Measurements from ENCODE around the gene TSPEAR. TPM values are rescaled to one million over a fixed set of nuclear protein-coding genes. Genes with fewer than 3 reads are reported as not detected.
A peak's percentile ranks its signal among the peaks of the same experiment; 100 is the strongest.

Gene TSPEAR
- total and polyA plus RNA-seq, 11 donors = 0.01 to 2.6 (median 0.71) TPM; not detected in 2

- intact Hi-C loops (cut with DNase I) = loop anchor here in 4 of 10 donors (10.0 kb wide), 3 partner anchors 218 to 278 kb away; no protein-coding TSS in a partner anchor
- 77 to 87% (median 85%) methylated on average over 10 of the region's 10 CpGs for WGBS, 4 donors
- H3K36me3 ChIP-seq = no peaks in the 10 kb centered on the region
- H3K27me3 ChIP-seq = peaks cover 0 to 10% (median 0%) of the 10 kb centered on the region in 9 donors
- H3K4me3 ChIP-seq = no peak overlapping the region
- H3K27ac ChIP-seq = no peak overlapping the region
- peak in 1 of 5 donors; percentile 32 for DNase-seq
- no peak for ATAC-seq
- no peaks in the 10 kb centered on the region for H3K9me3 ChIP-seq
- no peaks in the 10 kb centered on the region for H3K4me1 ChIP-seq
- TF ChIP-seq, protein P1, sequence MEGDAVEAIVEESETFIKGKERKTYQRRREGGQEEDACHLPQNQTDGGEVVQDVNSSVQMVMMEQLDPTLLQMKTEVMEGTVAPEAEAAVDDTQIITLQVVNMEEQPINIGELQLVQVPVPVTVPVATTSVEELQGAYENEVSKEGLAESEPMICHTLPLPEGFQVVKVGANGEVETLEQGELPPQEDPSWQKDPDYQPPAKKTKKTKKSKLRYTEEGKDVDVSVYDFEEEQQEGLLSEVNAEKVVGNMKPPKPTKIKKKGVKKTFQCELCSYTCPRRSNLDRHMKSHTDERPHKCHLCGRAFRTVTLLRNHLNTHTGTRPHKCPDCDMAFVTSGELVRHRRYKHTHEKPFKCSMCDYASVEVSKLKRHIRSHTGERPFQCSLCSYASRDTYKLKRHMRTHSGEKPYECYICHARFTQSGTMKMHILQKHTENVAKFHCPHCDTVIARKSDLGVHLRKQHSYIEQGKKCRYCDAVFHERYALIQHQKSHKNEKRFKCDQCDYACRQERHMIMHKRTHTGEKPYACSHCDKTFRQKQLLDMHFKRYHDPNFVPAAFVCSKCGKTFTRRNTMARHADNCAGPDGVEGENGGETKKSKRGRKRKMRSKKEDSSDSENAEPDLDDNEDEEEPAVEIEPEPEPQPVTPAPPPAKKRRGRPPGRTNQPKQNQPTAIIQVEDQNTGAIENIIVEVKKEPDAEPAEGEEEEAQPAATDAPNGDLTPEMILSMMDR (IDR thresholded peaks at IDR 0.05) = no peak
- no peak for TF ChIP-seq POLR2A (IDR thresholded peaks at IDR 0.05)
These were observed 194.6 kb downstream of the TSPEAR start for GRCh38 chr21:44516828-44517174.

- H3K4me1 ChIP-seq = no peaks in the 10 kb centered on the region
- peaks cover 0 to 10% (median 0%) of the 10 kb centered on the region in 9 donors for H3K27me3 ChIP-seq
- no peak overlapping the region for H3K4me3 ChIP-seq
- intact Hi-C loops (cut with DNase I) = loop anchor here in 4 of 10 donors (10.0 kb wide), 3 partner anchors 218 to 278 kb away; no protein-coding TSS in a partner anchor
- ATAC-seq (no peak), DNase-seq (peak in 2 of 5 donors; percentile 18 to 25)
- no peaks in the 10 kb centered on the region for H3K36me3 ChIP-seq
- H3K27ac ChIP-seq = no peak overlapping the region
- 85 to 91% (median 90%) methylated on average over 10 to 13 of the region's 13 CpGs for WGBS, 4 donors
- TF ChIP-seq POLR2A (IDR thresholded peaks at IDR 0.05) = no peak
- TF ChIP-seq, protein P1 (IDR thresholded peaks at IDR 0.05) = no peak
- no peaks in the 10 kb centered on the region for H3K9me3 ChIP-seq
These were observed 195.0 kb downstream of the TSPEAR start for GRCh38 chr21:44516342-44516741.

DNA sequence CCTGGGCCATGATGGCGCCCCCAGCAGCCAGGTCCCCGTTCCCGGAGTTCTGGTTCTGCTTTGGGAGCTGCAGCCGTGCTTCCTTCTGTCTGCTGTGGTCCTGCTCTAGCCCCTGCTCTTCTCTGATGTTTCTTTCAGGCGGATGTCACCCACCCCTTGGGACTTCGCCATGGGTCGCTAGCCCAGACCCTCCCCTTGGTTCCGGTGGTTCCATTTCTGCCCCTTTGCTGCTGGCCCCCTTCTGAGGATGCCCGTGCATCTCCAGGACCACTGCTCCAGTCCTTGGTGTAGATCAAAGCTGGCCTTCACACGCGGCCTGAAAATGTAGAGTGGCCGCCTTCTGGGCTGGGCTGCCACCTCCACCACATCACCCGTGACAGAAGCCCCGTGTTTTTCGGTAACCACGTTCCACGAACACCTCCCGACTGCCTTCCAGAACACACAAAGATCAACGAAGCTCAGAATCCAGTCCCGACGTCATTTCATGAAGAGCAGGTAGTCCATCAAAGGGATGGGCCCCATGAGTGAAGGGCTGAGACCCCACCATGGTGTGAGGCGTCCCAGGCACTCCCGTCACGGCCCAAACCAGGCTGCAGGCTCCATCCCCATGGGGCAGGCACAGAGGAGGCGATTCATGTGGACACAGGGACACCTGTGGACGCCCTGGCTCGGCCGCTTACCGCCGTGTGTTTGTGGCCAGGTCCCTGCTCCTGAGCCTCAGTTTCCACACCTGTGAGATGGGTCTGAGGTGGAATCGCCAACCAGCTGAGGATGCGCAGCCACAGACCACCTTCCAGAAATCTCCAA is 195.8 kb downstream of the TSPEAR start:
- 86 to 91% (median 88%) methylated on average over 31 to 32 of the region's 32 CpGs for WGBS, 4 donors
- DNase-seq (peak in 2 of 5 donors; percentile 19 to 63), ATAC-seq (no peak)
- Histone ChIP-seq H3K4me1 (peaks cover 0 to 5% (median 0%) of the 10 kb centered on the region in 12 donors), H3K36me3 (no peaks in the 10 kb centered on the region), H3K4me3 (no peak overlapping the region), H3K27me3 (peaks cover 0 to 14% (median 0%) of the 10 kb centered on the region in 9 donors), H3K27ac (no peak overlapping the region), H3K9me3 (no peaks in the 10 kb centered on the region)
- TF ChIP-seq POLR2A (IDR thresholded peaks at IDR 0.05) = no peak
- TF ChIP-seq, protein P1 (IDR thresholded peaks at IDR 0.05) = no peak
- intact Hi-C loops (cut with DNase I) = loop anchor here in 4 of 10 donors (10.0 kb wide), 3 partner anchors 219 to 279 kb away; no protein-coding TSS in a partner anchor

DNA sequence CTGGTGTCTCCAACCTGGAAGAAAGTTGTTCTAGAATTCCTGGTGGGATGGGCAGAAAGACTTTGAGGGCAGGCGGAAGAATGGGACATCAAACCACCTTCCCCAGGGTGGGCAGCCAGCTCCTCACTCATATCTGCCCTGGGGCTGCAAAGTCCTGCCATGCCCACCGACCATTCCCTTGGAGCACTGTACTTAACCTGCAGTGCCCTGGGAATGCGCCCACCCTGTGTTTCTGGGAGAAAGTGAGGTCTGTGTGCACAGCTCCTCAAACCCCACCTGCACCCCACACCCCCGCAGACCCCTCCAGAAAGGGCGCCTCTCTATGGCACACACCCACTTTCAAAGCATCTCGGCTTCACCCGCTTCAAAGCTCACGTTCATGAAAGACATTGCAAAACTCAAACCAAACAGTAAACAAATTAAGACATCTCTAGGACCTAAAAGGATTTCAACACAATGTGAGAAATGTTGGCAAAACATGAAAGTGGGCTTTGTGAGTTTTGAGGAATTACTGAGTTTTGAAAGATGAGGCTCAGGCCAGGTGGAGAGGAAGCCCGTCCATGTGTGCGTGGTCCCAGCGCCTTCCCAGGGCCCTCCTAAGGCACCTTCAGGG is 196.5 kb downstream of the TSPEAR start:
- DNase-seq (peak in 2 of 5 donors; percentile 23 to 54), ATAC-seq (no peak)
- H3K4me1 ChIP-seq = peaks cover 0 to 9% (median 0%) of the 10 kb centered on the region in 12 donors
- no peak overlapping the region for H3K4me3 ChIP-seq
- 85 to 93% (median 87%) methylated on average over 11 of the region's 11 CpGs for WGBS, 4 donors
- H3K36me3 ChIP-seq = no peaks in the 10 kb centered on the region
- intact Hi-C loops (cut with DNase I) = loop anchor here in 9 of 10 donors (5.0 to 10.0 kb wide), 6 partner anchors 220 to 417 kb away; no protein-coding TSS in a partner anchor
- peaks cover 0 to 17% (median 0%) of the 10 kb centered on the region in 9 donors for H3K27me3 ChIP-seq
- no peak for TF ChIP-seq POLR2A (IDR thresholded peaks at IDR 0.05)
- TF ChIP-seq, protein P1 (IDR thresholded peaks at IDR 0.05) = no peak
- no peak overlapping the region for H3K27ac ChIP-seq
- H3K9me3 ChIP-seq = no peaks in the 10 kb centered on the region
